GM23248 (cell line): ENCODE results near the gene SC5D. TPM values are rescaled to one million over a fixed set of nuclear protein-coding genes. Genes with fewer than 3 reads are reported as not detected.

ENCODE experiments used
- DNase-seq: peaks from one replicate; pipeline ENCODE4 v3.0.0-alpha.2; 2015
- H2AFZ ChIP-seq: fragments of 200-600 bp; sonication (generic); 2 replicates; pipeline ENCODE4 v1.6.1; 2016; ENCODE audit warnings: antibody characterized with exemption
- H3F3A ChIP-seq: fragments of 200-600 bp; sonication (generic); 2 replicates; pipeline ENCODE4 v1.6.1; 2016; ENCODE audit warnings: mild to moderate bottlenecking, antibody characterized with exemption, mixed run types; ENCODE audit not compliant: insufficient read depth
- H3K27ac ChIP-seq: fragments of 200-600 bp; sonication (generic); 2 replicates; pipeline ENCODE4 v1.5.1; 2016; ENCODE audit warnings: mild to moderate bottlenecking
- H3K27me3 ChIP-seq: fragments of 200-600 bp; sonication (generic); replicated peaks from 2 replicates; pipeline ENCODE4 v1.6.1; 2016; ENCODE audit warnings: mild to moderate bottlenecking; ENCODE audit not compliant: insufficient read depth
- H3K36me3 ChIP-seq: fragments of 200-600 bp; sonication (generic); 2 replicates; pipeline ENCODE4 v1.6.1; 2016; ENCODE audit warnings: low read depth, mild to moderate bottlenecking
- H3K4me1 ChIP-seq: fragments of 200-600 bp; sonication (generic); 2 replicates; pipeline ENCODE4 v1.6.1; 2016; ENCODE audit warnings: mild to moderate bottlenecking; ENCODE audit not compliant: insufficient read depth
- H3K4me2 ChIP-seq: fragments of 200-600 bp; sonication (generic); one replicate; pipeline ENCODE4 v1.6.1; 2016; ENCODE audit warnings: mild to moderate bottlenecking; ENCODE audit not compliant: unreplicated experiment
- H3K4me3 ChIP-seq: fragments of 200-600 bp; sonication (generic); 2 replicates; pipeline ENCODE4 v1.5.1; 2016; ENCODE audit warnings: mild to moderate bottlenecking
- H3K79me2 ChIP-seq: fragments of 200-600 bp; sonication (generic); 2 replicates; pipeline ENCODE4 v1.6.1; 2016; ENCODE audit warnings: mild to moderate bottlenecking; ENCODE audit not compliant: insufficient read depth
- H3K9ac ChIP-seq: fragments of 200-600 bp; sonication (generic); 2 replicates; pipeline ENCODE4 v1.6.1; 2016; ENCODE audit warnings: mild to moderate bottlenecking
- H3K9me2 ChIP-seq: fragments of 200-600 bp; sonication (generic); 2 replicates; pipeline ENCODE4 v1.6.1; 2016; ENCODE audit warnings: mixed run types, mild to moderate bottlenecking, moderate library complexity; ENCODE audit not compliant: insufficient read depth
- H3K9me3 ChIP-seq: fragments of 200-600 bp; sonication (generic); one replicate; pipeline ENCODE4 v1.6.1; 2017; ENCODE audit warnings: low read depth
- H4K20me1 ChIP-seq: fragments of 200-600 bp; sonication (generic); 2 replicates; pipeline ENCODE4 v1.6.0; 2016; ENCODE audit not compliant: insufficient read depth
- EZH2 ChIP-seq: fragments of 200-600 bp; sonication (generic); IDR thresholded peaks from 2 replicates; pipeline ENCODE4 v1.6.1; 2018; ENCODE audit warnings: antibody characterized with exemption, mild to moderate bottlenecking; ENCODE audit not compliant: insufficient read depth, poor library complexity, severe bottlenecking
- EZH2phosphoT487 ChIP-seq: fragments of 200-600 bp; sonication (generic); IDR thresholded peaks from 2 replicates; pipeline ENCODE4 v1.6.1; 2018; ENCODE audit warnings: antibody characterized with exemption, moderate library complexity, mild to moderate bottlenecking, low read depth; ENCODE audit not compliant: insufficient read depth
- WGBS, 2 experiments: methylation state at CpG; one replicate each; pipeline ENCODE4 v1.1.6; 2015 to 2017; ENCODE audit warnings: low lambda C conversion rate in 2 of 2, low coverage in 1 of 2; ENCODE audit errors: missing lambda C conversion rate in 2 of 2; 5-methylcytosine and 5-hydroxymethylcytosine counted together
- in situ Hi-C: fragments of 300-500 bp; cut with MboI; formaldehyde crosslinking; loops from 2 replicates; pipeline ENCODE4 v1.15.0; 2020
- polyA plus RNA-seq: library from polyadenylated mRNA; unstranded; fragments of >200 nt; fragmentation: Nextera tagmentation; extraction: Ambion mirVana; gene quantifications from 2 replicates; pipeline ENCODE4 v1.2.1, GENCODE V29; 2016
- total RNA-seq: library from RNA; depleted of rRNA; stranded (reverse); fragments of >200 nt; shearing (Covaris generic); gene quantifications from 2 replicates; pipeline ENCODE4 v1.2.3, GENCODE V29; 2014

Gene SC5D
- total and polyA plus RNA-seq, 2 experiments from 2014 or later, result 27.7 to 32.7 TPM

- WGBS, 2 experiments, result 26 to 33% methylated on average over 3 of the region's 3 CpGs
- no peaks in the 10 kb centered on the region for H4K20me1 ChIP-seq
Observed at GRCh38 chr11:121350314-121351082, 57.9 kb downstream of the SC5D start.

DNA sequence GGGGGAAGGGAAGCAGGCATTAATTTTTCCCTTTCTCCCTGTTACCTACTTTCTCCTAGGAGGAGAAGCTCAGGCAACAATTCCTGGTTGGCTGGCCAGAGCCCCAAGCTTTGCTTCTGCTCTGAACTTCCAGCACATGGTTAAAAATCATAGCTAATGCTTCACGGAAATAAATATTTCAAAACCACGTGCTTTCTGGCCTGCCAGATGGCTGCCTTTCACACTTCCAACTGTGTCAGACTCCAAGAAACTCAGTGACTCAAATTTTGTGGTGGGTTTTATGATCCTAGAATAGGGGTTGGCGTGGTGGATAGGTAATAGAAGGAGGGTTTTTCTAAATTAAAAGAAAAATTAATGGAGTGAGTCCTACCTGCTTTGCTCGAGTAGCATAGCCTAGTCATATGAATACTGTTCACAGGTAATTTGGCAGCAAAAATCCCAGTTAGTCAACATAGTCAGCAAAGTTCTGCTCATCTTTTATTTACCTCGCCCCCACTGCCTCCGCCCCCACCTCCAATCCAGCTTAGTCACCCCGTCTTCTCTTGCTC lies 58.6 kb downstream of the SC5D start:
- no peaks in the 10 kb centered on the region for H3K4me1 ChIP-seq
- no peak overlapping the region for H2AFZ ChIP-seq
- H3F3A ChIP-seq, result no peaks in the 10 kb centered on the region
- no peaks in the 10 kb centered on the region for H3K9me3 ChIP-seq
- H3K4me3 ChIP-seq, result no peak overlapping the region
- H4K20me1 ChIP-seq, result no peaks in the 10 kb centered on the region
- TF ChIP-seq EZH2 (no peak), EZH2phosphoT487 (no peak)
- no peak overlapping the region for H3K4me2 ChIP-seq
- H3K79me2 ChIP-seq, result no peaks in the 10 kb centered on the region
- H3K27me3 ChIP-seq, result peaks cover 57% of the 10 kb centered on the region
- H3K9me2 ChIP-seq, result no peaks in the 10 kb centered on the region
- whole genome bisulfite sequencing, 2 experiments, result 31 to 42% methylated on average over 7 of the region's 7 CpGs
- in situ Hi-C loops, result no loop called here
- H3K27ac ChIP-seq, result no peak overlapping the region
- no peak overlapping the region for H3K9ac ChIP-seq
- DNase-seq, result no peak
- no peaks in the 10 kb centered on the region for H3K36me3 ChIP-seq

More at GRCh38 chr11:121350314-121351082, 57.9 kb downstream of the SC5D start:
- H3K4me1 ChIP-seq, result no peaks in the 10 kb centered on the region
- no peak overlapping the region for H3K27ac ChIP-seq
- H3K79me2 ChIP-seq, result no peaks in the 10 kb centered on the region
- no peak overlapping the region for H3K4me2 ChIP-seq
- H3K9ac ChIP-seq, result no peak overlapping the region
- H3K9me2 ChIP-seq, result no peaks in the 10 kb centered on the region
- no peaks in the 10 kb centered on the region for H3K36me3 ChIP-seq
- H3K9me3 ChIP-seq, result no peaks in the 10 kb centered on the region
- peaks cover 60% of the 10 kb centered on the region for H3K27me3 ChIP-seq
- H2AFZ ChIP-seq, result no peak overlapping the region
- no peaks in the 10 kb centered on the region for H3F3A ChIP-seq
- no peak overlapping the region for H3K4me3 ChIP-seq
- in situ Hi-C loops, result no loop called here
- TF ChIP-seq EZH2phosphoT487 (no peak), EZH2 (no peak)
- DNase-seq, result no peak

GRCh38 chr11:121352251-121352891 lies 59.8 kb downstream of the SC5D start:
- no peak overlapping the region for H2AFZ ChIP-seq
- WGBS, 2 experiments, result 26 to 34% methylated on average over 8 of the region's 8 CpGs
- H3K36me3 ChIP-seq, result no peaks in the 10 kb centered on the region
- H3K4me3 ChIP-seq, result no peak overlapping the region
- no peak for DNase-seq
- peaks cover 44% of the 10 kb centered on the region; the same call in 1 of the 2 replicates for H3K27me3 ChIP-seq
- H3F3A ChIP-seq, result no peaks in the 10 kb centered on the region
- no peaks in the 10 kb centered on the region for H3K4me1 ChIP-seq
- H3K79me2 ChIP-seq, result no peaks in the 10 kb centered on the region
- H3K9me3 ChIP-seq, result no peaks in the 10 kb centered on the region
- TF ChIP-seq EZH2 (no peak), EZH2phosphoT487 (no peak)
- H3K9me2 ChIP-seq, result no peaks in the 10 kb centered on the region
- H4K20me1 ChIP-seq, result no peaks in the 10 kb centered on the region
- H3K9ac ChIP-seq, result no peak overlapping the region
- H3K27ac ChIP-seq, result no peak overlapping the region
- in situ Hi-C loops, result no loop called here
- H3K4me2 ChIP-seq, result no peak overlapping the region

DNA sequence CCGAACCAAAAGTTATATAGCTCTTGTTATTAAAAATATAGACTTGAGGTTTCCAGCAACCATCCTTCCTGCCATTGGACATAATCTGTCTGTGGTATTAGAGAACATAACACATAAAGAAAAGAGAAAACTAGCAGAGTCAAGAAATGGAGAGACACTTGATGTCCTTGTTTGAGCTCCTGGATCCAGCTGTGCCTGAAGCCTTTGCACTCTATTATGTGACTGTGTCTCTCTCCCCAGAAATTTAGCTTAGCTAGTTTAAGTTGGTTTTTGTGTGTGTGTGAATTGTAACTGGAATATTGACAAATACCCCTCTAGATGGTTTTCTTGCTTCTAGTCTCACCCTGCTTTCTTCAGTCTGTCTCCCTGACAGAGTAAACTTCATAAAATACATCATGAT lies 61.6 kb downstream of the SC5D start:
- Histone ChIP-seq H3F3A (no peaks in the 10 kb centered on the region), H3K4me2 (no peak overlapping the region), H3K27ac (no peak overlapping the region), H3K9me3 (no peaks in the 10 kb centered on the region), H3K27me3 (peaks cover 43% of the 10 kb centered on the region; the same call in 1 of the 2 replicates), H3K79me2 (no peaks in the 10 kb centered on the region), H3K36me3 (no peaks in the 10 kb centered on the region), H2AFZ (no peak overlapping the region), H3K4me3 (no peak overlapping the region), H3K9me2 (no peaks in the 10 kb centered on the region), H4K20me1 (no peaks in the 10 kb centered on the region), H3K4me1 (no peaks in the 10 kb centered on the region), H3K9ac (no peak overlapping the region)
- DNase-seq, result no peak
- 57 to 78% methylated on average over 1 of the region's 1 CpG for WGBS, 2 experiments
- in situ Hi-C loops, result no loop called here
- TF ChIP-seq EZH2phosphoT487 (no peak), EZH2 (no peak)
